Activated CD4-positive, alpha-beta T cell treated with anti-CD3 and anti-CD28 coated beads, Interleukin-2, Interleukin-6, amounts not matched to agents 100 ng/mL and 50 ng/mL, durations not matched to agents 16 hours and 8 hours (primary cell): ENCODE data around the gene EIF2AK2.
A peak's percentile ranks its signal among the peaks of the same experiment; 100 is the strongest.
"Not testable (repeated sequence)": the region's sequence is repeated elsewhere in the genome, so short reads cannot be mapped to it uniquely, and the experiment has no call there.

Experiments used
- DNase-seq: peaks from one replicate; pipeline ENCODE4 v3.0.0-alpha.2; 2020

Gene EIF2AK2

DNA sequence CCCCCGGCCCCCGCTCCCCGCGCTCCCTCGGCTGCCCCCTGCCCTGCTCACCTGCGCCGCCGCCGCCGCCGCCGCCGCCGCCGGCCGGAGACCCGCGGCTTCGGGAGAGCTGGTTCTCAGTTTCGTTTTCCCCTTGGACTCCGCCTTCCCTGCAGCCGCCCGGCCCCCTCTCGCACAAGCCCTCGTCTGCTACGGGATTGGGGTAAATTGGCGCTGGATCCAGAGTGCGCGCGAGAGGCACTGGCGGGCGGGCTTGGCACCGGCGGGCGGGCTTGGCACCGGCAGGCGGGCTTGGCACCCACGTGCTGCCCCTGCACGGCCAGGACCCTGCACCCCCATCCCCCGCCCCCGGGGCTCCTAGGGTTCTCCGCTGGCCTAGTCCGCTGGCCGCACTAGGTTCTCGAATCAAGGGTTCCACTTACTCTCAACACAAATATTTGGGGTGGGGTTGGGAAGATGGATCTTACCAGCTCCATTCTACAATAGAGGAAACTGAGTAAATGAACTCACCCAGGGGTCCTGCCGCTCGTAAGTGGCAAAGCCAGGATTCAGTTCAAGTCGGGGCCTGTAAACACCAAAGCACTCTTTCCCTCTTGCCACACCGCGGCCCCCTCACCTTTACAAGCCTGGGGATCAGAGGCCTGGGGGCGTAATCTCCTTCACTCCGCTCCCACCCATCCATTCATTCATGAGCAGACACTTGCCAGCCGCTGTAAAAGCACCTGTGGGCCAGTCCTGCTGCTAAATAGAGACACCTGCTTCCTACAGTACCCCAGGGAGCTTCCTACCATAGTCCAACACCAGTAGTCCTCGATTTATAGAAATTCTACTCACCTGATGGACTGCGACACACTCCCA is at the start of gene EIF2AK2:
Gene EIF2AK2, minus strand, starts transcription at position 124 of the 858 bp plus-strand sequence. CDS start 9,174 bp downstream, outside the sequence.
- DNase-seq = peak; percentile 90

GRCh38 chr2:37205689-37206341 is 49.0 kb upstream of the EIF2AK2 start:
- no peak for DNase-seq

GRCh38 chr2:37205071-37205661 is 48.4 kb upstream of the EIF2AK2 start:
- DNase-seq = not testable (repeated sequence)

- no peak for DNase-seq
These were observed 46.9 kb upstream of the EIF2AK2 start for GRCh38 chr2:37203708-37204107.

DNA sequence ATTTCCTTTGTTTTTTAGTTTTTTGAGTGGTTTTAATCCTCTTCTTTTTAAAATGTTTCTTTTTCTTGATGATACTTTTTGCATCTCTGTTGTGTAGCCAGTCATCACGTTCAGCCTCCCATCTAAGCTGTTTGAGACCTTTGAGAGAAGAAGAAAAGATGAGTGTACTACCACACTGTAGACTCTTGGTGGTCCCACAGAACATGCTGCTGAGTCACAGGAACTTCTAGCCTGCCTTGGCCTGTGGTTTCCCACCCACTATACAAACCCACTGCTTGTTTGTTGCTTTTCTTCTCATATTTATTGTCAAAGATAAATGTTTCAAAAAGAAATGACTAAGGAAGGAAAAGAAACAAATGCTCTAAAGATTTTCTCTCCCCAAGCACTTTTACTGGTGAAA is 45.0 kb upstream of the EIF2AK2 start:
- DNase-seq = peak; percentile 32

GRCh38 chr2:37201208-37201607 is 44.4 kb upstream of the EIF2AK2 start:
- no peak for DNase-seq

- DNase-seq = no peak
These were observed 41.9 kb upstream of the EIF2AK2 start for GRCh38 chr2:37198681-37199065.

GRCh38 chr2:37196320-37197195 is 39.8 kb upstream of the EIF2AK2 start, which contains the start of gene CEBPZOS:
Gene CEBPZOS, plus strand, starts transcription at chr2:37196496. Its CDS starts 3,209 bp downstream, at chr2:37199705.
- peak; percentile 93 for DNase-seq

DNA sequence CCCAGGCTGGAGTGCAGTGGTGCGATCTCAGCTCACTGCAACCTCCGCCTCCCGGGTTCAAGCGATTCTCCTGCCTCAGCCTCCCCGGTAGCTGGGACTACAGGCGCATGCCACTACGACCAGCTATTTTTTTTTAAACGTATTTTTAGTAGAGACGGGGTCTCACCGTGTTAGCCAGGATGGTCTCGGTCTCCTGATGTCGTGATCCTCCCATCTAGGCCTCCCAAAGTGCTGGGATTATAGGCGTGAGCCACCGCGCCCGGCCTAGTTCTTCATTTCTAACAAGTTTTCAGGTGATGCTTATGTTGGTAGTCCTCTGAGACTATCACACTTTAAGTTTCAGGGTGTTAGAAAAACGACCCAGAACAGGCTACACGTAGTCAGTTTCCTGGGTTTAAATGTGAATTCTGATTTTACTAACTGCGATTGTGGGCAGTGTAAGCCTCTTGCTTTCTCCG is 39.1 kb upstream of the EIF2AK2 start:
- DNase-seq = not testable (repeated sequence)

DNA sequence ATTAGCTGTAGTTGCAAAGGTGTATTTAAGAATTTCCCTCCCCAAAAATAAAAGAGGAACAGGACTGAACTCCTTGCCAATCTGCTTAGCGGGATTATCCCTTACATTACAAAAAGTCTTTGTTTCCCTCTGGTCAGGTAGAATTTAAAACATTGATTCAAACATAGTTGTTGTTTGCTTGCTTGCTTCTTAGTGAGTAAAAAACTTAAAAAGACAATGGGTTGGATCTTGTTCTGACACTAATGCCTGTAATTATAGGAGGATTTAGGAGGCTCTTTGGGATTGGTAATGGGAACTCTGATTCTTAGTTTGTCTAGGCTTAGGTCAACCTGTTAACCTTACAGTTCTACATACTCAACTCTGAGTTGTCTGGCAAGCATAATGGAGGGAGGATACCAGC is 35.8 kb upstream of the EIF2AK2 start:
- DNase-seq = no peak

GRCh38 chr2:37191747-37192146 is 35.0 kb upstream of the EIF2AK2 start:
- no peak for DNase-seq

DNA sequence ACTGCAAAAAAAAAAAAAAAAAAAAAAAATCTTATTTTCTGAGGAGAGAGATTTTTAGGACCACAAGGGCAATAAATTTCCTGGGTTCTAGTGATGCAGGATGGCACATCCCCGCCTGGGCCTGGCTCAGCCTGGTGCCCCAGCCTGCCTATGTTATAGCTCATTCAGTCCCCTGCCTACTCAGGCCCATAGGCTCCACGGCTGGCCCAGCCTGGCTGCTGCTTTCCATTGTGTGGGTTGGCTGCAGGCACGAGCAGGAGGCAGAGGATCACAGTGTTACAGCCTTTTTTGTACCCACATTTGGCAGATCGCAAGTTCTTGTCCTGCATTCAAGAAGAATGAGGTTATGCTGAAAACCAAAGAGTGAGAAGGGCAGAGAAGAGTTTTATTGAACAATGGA is 34.5 kb upstream of the EIF2AK2 start:
- no peak for DNase-seq

DNA sequence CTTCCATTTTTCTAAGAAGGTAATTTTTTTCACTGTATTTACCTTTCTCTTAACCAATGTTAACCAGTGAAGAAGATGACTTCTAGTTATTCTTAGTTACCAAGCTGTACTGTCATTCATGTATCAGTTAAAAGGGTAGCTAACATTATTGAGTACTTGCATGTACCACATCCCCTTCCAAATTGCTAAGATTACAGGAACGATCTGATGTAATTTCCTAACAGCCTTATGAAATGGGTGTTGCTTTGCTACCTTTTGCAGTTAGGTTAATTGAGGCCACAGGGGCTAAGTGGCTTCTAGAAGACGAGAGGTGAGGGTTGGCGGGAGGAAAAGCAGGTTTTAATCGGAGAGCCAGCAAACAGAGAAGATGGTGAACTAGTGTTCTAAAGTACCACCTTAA is 33.5 kb upstream of the EIF2AK2 start:
- no peak for DNase-seq

GRCh38 chr2:37189452-37190153 is 32.8 kb upstream of the EIF2AK2 start:
- DNase-seq = peak; percentile 15

GRCh38 chr2:37188570-37188969 is 31.8 kb upstream of the EIF2AK2 start, which contains the start of gene SULT6B1:
Gene SULT6B1, minus strand, starts transcription at chr2:37188670. Its CDS starts 30 bp downstream, at chr2:37188640.
- DNase-seq = no peak

DNA sequence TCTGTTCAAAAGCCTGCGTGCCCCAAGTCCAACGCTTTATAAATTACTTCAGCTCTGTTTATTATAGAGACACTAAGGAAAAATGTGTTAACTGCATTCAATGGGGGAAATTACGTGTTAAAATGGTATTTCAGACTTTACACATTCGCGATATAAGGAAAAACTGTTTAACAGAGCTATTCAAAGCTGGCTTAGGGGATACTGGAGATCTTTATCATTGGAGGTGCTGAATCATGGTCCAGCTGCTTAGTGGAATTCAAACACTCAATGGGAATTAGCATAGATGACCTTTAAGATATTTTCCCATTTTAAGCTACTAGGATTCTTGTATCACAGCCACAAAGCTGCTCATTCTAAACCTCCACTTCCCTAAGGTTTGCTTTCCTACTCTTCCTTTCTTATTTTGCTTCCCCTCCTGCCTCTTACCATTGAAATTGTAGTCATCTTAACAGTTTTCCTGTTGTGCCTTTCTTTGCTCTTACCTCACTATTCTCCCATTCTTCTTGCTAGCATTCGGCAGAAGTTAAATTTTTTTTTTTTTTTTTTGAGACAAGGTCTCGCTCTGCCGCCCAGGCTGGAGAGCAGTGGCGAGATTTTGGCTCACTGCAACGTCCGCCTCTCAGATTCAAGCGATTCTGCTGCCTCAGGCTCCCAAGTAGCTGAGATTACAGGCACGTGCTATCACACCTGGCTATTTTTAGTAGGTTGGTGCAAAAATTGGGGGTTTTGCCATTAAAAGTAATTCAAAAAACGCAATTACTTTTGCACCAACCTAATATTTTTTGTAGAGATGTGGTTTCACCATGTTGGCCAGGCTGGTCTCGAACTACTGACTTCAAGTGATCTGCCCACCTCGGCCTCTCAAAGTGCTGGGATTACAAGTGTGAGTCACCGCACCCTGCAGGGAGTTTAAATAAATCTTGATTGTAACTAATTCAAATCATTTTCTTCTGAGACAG is 25.2 kb upstream of the EIF2AK2 start:
- DNase-seq = no peak

DNA sequence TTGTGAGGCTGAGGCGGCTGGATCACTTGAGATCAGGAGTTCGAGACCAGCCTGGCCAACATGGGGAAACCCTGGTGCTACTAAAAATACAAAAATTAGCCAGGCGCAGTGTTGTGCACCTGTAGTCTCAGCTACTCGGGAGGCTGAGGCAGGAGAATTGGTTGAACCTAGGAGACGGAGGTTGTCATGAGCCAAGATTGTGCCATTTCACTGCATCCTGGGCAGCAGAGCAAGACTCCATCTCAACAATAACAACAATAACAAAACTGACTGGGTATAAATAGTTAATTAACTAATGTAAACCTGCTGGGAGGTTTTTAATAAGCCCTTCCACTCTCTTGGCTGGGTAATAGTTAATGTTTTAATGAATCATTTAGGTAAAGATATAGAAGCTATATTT is 23.9 kb upstream of the EIF2AK2 start:
- no peak for DNase-seq

DNA sequence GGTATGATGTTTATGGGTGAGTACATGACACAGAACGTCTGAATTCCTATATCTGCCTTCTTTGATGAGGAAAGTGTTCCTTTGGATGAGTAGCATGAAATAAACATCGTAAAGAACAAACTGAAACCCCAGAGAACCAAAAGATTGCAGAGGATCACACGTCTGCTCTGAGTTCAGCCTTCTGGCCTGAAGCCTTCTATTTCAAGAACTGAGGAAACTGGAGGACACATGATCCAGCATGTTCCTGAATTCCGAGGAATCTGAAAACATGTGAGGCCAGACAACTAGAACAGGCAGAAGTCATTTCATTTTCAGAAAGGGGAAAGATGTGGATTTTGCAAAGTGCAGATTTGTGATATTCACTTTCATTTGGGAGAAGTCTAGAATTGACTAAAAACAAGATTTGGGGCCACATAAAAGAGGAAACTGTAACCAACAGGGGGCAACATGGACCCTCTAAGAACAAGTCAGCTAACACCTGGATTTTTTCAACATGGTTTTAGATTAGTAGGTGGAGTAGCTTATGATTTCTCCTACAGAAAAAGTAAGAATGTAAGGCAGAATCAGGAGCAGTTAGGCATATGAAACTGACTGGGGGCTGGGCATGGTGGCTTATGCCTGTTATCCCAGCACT is 23.3 kb upstream of the EIF2AK2 start:
- DNase-seq = no peak

GRCh38 chr2:37173741-37174140 is 17.0 kb upstream of the EIF2AK2 start:
- DNase-seq = no peak

DNA sequence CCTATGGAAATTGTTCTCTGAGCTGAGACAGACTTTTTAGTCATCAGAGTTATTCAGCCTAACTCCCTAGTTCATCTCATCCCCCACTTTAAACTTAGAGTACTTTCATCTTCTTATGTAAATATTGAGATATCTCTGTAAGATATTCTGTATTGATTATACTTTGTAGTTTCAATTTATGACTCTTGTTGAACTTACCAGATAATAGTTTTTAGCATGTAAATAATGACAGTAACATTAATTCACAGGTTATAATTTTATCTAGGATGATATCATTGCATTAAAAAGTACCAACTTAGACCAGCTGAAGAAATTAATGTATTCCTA is 14.8 kb upstream of the EIF2AK2 start:
- DNase-seq = no peak
